Measurements from ENCODE around the gene TAS1R2.

DNA sequence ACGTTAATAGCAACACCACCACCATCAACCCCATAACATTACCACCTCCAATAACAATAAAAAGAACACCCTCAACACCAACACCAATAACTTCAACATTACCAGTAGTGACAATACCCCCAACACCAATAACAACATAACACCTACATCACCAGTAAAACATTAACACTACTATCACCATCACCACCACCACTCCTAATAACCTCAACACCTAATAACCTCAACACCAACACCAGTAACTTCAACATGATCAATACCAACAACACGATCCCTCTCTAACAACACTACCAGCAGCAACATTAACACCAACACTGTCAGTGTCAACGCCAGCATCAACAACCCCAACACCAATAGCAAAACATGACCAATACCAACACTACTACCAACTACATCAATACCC, 57.2 kb downstream of the TAS1R2 start:
- TF ChIP-seq POLR2A (IDR thresholded peaks at IDR 0.05) (no peak), CTCF (IDR thresholded peaks at IDR 0.05) (no peak), EP300 (IDR thresholded peaks at IDR 0.05) (no peak)
